Measurements from ENCODE around the gene NCOA7.

DNA sequence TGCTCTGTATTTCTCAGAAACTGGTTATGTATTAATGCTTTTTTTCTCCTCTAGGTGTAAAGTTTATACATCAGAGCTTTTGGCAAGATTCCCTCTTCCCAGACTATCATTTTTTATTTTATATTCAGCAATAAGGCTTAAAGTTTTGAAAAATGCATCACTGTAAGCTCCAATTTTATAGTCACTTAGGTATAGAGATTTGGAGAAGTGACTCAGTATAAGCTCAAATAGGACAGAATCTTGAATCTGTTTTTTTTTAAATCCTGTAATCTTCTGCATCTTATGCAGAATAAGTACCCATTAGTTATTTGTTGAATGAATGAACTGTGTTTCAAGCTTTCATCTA, 1.0 kb downstream of the NCOA7 start:
- TF ChIP-seq TAF1 (IDR thresholded peaks at IDR 0.05; ENCODE audit: borderline replicate concordance, low read depth, low read length): no peak
- TF ChIP-seq POLR2A (IDR thresholded peaks at IDR 0.05; ENCODE audit: low read depth, low read length): no peak
- no peak for TF ChIP-seq POLR2AphosphoS5 (IDR thresholded peaks at IDR 0.05; ENCODE audit: low read depth, low read length)

Data from GM12892 (cell line).